Measurements from ENCODE around the gene IL17C. TPM values are rescaled to one million over a fixed set of nuclear protein-coding genes. Genes with fewer than 3 reads are reported as not detected.

Gene IL17C
- total RNA-seq, 6 donors from 2014 or later, result 0.40 to 0.76 TPM; not detected in 4

GRCh38 chr16:88593061-88593460 lies 45.3 kb upstream of the IL17C start:
- no peak for DNase-seq
- peaks cover 1 to 60% (median 34%) of the 10 kb centered on the region in 4 donors for H3K36me3 ChIP-seq
- WGBS, 2 donors, result 94 to 96% methylated on average over 11 to 12 of the region's 12 CpGs
- H3K9me3 ChIP-seq, result no peaks in the 10 kb centered on the region
- peaks cover 0 to 1% (median 0%) of the 10 kb centered on the region in 4 donors for H3K4me1 ChIP-seq
- no peak overlapping the region for H3K27ac ChIP-seq
- no peak overlapping the region for H3K4me3 ChIP-seq
- TF ChIP-seq POLR2A (IDR thresholded peaks at IDR 0.05) (no peak), POLR2AphosphoS5 (IDR thresholded peaks at IDR 0.05) (no peak), CTCF (IDR thresholded peaks at IDR 0.05) (no peak), EP300 (IDR thresholded peaks at IDR 0.05) (no peak)
- H3K27me3 ChIP-seq, result no peaks in the 10 kb centered on the region
- no peak for ATAC-seq (ENCODE audit: low FRiP score in 2 of 2)

- 81 to 86% methylated on average over 11 of the region's 11 CpGs for WGBS, 2 donors
- Histone ChIP-seq H3K27me3 (no peaks in the 10 kb centered on the region), H3K36me3 (peaks cover 0 to 60% (median 34%) of the 10 kb centered on the region in 4 donors), H3K9me3 (no peaks in the 10 kb centered on the region), H3K4me3 (no peak overlapping the region), H3K4me1 (peaks cover 0 to 5% (median under 1%) of the 10 kb centered on the region in 4 donors), H3K27ac (no peak overlapping the region)
- ATAC-seq (ENCODE audit: low FRiP score in 2 of 2) (no peak), DNase-seq (no peak)
- TF ChIP-seq CTCF (IDR thresholded peaks at IDR 0.05) (no peak), POLR2AphosphoS5 (IDR thresholded peaks at IDR 0.05) (no peak), EP300 (IDR thresholded peaks at IDR 0.05) (no peak), POLR2A (IDR thresholded peaks at IDR 0.05) (no peak)
These were observed 44.9 kb upstream of the IL17C start for GRCh38 chr16:88593489-88593888.

GRCh38 chr16:88593910-88594309 lies 44.5 kb upstream of the IL17C start:
- peaks cover 0 to 9% (median 3%) of the 10 kb centered on the region in 4 donors for H3K4me1 ChIP-seq
- H3K4me3 ChIP-seq, result no peak overlapping the region
- no peaks in the 10 kb centered on the region for H3K27me3 ChIP-seq
- TF ChIP-seq POLR2A (IDR thresholded peaks at IDR 0.05), result no peak
- TF ChIP-seq CTCF (IDR thresholded peaks at IDR 0.05), result no peak
- TF ChIP-seq EP300 (IDR thresholded peaks at IDR 0.05), result no peak
- TF ChIP-seq POLR2AphosphoS5 (IDR thresholded peaks at IDR 0.05), result no peak
- H3K36me3 ChIP-seq, result peaks cover 1 to 60% (median 34%) of the 10 kb centered on the region in 4 donors
- WGBS, 2 donors, result 88 to 89% methylated on average over 6 of the region's 6 CpGs
- DNase-seq (no peak), ATAC-seq (ENCODE audit: low FRiP score in 2 of 2) (no peak)
- no peak overlapping the region for H3K27ac ChIP-seq
- no peaks in the 10 kb centered on the region for H3K9me3 ChIP-seq

GRCh38 chr16:88595101-88595500 lies 43.3 kb upstream of the IL17C start:
- H3K27me3 ChIP-seq, result no peaks in the 10 kb centered on the region
- TF ChIP-seq POLR2AphosphoS5 (IDR thresholded peaks at IDR 0.05) (no peak), EP300 (IDR thresholded peaks at IDR 0.05) (no peak), CTCF (IDR thresholded peaks at IDR 0.05) (no peak), POLR2A (IDR thresholded peaks at IDR 0.05) (no peak)
- no peak overlapping the region for H3K27ac ChIP-seq
- ATAC-seq (ENCODE audit: low FRiP score in 2 of 2) (no peak), DNase-seq (no peak)
- H3K9me3 ChIP-seq, result no peaks in the 10 kb centered on the region
- H3K36me3 ChIP-seq, result peaks cover 9 to 60% (median 34%) of the 10 kb centered on the region in 4 donors
- 85 to 87% methylated on average over 6 of the region's 6 CpGs for WGBS, 2 donors
- H3K4me3 ChIP-seq, result no peak overlapping the region
- H3K4me1 ChIP-seq, result peaks cover 9 to 17% (median 14%) of the 10 kb centered on the region in 4 donors

- Histone ChIP-seq H3K27me3 (no peaks in the 10 kb centered on the region), H3K27ac (no peak overlapping the region), H3K36me3 (peaks cover 9 to 61% (median 32%) of the 10 kb centered on the region in 4 donors), H3K9me3 (no peaks in the 10 kb centered on the region), H3K4me1 (peaks cover 10 to 25% (median 22%) of the 10 kb centered on the region in 4 donors), H3K4me3 (no peak overlapping the region)
- no peak for TF ChIP-seq POLR2A (IDR thresholded peaks at IDR 0.05)
- no peak for TF ChIP-seq CTCF (IDR thresholded peaks at IDR 0.05)
- TF ChIP-seq POLR2AphosphoS5 (IDR thresholded peaks at IDR 0.05), result no peak
- TF ChIP-seq EP300 (IDR thresholded peaks at IDR 0.05), result no peak
- ATAC-seq (ENCODE audit: low FRiP score in 2 of 2) (no peak), DNase-seq (no peak)
- WGBS, 2 donors, result 91% methylated on average over 10 of the region's 10 CpGs
These were observed 42.5 kb upstream of the IL17C start for GRCh38 chr16:88595921-88596320.

Data from upper lobe of left lung (tissue), 6 donors.